GM19351 (cell line): ENCODE data around the gene NKG7.

ENCODE experiments used
- ATAC-seq: cut with Tn5 transposase; IDR thresholded peaks from one replicate; pipeline ENCODE4 v1.9.1; 2021; ENCODE audit warnings: mild to moderate bottlenecking, moderate library complexity; ENCODE audit not compliant: unreplicated experiment

The NKG7 gene

DNA sequence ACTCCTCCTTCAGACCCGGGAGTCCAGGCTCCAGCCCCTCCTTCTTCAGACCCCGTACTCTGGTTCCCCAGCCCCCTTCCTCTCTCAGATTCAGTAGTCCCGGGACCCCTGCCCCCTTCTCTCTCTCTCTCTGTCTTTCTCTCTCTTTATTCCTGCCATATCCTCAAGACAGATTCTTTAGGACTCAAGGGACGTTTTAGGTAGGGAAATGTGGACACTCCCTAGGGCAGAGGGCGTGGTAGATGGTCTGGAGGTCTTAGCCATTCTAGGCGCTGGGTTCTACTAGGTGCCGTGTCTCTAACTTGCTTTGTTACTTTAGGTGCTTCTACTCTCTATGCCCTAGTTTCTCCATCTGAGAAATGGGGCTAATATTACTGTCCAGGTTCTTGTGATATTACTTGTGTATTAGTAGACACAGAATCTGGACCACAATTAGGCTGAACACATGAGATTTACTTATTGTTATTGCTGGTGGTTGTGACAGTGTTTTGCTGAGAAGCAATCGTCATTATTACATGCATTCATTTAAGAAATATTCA, 18.7 kb upstream of the NKG7 start:
- no peak for ATAC-seq

DNA sequence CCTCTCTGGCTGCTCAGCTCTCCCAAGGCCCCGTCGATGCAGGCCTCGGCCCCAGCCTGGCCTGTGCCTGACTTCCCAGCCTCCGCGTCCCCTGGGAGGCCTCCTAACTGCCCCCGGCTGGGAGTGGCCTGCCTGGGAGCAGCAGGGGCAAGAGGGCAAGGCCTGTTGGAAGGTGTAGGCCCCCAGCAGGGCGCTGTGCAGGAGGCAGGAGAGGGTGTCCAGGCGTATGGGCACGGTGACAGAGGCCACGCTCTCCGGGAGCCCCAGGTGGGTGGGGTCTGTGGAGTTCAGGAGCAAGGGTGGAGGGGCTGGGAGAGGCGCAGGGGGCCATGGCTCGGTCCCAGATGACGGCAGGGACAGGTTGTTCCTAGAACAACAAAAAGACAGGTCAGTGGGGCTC, 16.7 kb upstream of the NKG7 start:
- no peak for ATAC-seq

DNA sequence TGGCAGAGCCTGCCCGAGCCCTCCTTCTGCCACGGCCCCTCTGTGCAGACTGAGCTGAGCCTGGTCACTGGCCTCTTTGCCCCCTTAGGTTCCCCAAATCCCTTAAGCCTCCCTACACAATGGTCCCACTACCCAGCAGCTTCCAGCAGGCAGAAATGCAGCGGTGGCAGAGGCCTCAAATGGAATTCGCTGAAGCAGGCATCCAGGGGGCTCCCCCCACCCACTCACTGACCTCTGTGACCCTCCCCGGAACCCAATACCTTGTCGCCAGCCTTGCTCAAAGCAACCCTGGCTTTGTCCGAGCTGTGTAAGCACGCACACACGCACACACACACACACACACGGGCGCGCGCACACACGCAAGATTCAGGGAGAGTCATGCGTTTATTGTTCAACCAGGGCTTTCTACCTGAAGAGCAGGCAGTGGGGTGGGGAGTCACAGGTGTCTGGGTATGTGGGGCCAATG, 15.5 kb upstream of the NKG7 start, which contains the start of gene LIM2:
TSS of gene LIM2 (minus strand) at position 51 of the 466 bp plus-strand sequence. CDS start 531 bp downstream, outside the sequence.
- no peak for ATAC-seq

DNA sequence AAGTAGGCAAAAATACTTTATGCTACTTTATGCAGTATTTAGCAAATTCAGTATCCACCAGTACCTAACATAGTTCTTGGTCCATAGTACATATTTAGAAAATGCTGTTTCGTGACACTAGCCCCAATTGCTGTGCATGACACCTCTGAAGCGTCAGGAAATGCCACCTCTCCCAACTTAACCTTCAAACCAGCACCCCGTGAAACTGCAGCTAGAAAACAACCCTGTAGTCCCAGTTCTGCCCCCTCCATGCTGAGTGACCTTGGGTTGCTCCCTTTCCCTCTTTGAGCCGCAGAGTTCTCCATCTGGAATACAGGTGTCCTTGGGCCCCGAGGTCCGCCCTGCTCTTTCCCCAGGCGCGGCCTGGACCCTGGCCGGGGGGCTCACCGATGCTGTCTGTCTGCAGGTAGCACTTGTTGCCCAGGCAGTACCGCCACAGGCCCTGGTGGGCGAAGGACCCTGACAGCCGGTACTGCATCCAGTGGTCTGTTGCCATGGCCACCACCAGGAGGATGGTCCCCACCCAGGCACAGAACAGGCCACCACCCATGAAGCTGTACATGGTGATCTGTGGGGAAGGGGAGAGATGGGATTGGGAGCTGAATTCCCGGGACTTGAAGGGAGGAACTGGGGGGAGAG, 14.5 kb upstream of the NKG7 start:
- ATAC-seq, result no peak

DNA sequence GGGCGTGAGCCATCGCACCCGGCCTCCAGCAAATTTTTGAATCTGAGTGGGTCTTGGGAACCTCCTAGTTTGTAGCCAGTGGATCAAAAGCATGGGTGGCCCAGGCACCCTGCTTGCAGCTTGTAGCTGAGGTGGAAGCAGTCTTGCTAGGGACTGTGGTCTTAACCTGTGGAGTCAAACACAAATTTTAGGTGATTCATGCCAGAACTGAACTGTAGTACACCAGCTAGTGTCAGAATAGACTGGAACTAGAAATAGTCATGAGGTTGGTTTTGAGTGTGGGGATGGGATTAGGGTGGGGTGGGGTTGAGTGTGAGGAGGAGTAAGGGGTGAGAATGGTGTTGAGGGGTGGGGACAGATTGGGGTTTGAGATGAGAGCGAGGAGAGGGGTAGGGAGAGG, 9.6 kb upstream of the NKG7 start:
- no peak for ATAC-seq

DNA sequence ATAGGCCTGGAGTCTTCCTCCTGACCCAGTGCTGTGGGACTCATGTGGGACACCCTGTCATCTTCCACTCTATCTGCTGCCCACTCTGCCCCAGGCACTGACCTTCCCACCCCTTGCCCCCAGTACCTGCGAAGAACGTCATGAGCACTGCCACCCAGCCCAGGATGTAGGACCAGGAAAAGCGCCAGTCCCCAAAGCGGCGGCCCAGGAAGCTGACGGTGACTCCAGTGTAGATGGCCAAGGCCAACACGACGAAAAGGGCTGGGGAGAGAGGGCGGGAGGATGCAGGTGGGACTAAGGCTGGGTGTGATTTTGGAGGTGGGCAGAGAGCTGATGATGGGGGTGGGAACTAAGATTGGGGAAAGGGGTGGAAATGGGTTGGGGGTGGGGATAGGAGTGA, 7.9 kb upstream of the NKG7 start:
- no peak for ATAC-seq

DNA sequence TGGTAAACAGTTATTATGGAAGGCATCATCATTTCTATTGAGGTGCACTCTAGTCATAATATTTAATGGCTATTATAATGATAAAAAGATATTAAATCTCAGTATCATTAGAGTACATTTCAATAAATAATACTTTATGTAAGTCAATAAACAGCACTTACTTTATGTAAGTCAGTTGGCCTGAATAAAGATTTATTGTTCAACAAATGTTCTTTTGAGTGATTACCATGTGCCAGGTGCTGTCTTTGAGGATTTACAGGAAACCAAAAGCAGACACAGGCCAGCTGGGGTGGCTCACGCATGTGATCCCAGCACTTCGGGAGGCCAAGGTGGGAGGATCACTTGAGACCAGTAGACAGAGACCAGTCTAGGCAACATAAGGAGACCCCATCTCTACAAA, 5.0 kb upstream of the NKG7 start:
- ATAC-seq, result no peak

DNA sequence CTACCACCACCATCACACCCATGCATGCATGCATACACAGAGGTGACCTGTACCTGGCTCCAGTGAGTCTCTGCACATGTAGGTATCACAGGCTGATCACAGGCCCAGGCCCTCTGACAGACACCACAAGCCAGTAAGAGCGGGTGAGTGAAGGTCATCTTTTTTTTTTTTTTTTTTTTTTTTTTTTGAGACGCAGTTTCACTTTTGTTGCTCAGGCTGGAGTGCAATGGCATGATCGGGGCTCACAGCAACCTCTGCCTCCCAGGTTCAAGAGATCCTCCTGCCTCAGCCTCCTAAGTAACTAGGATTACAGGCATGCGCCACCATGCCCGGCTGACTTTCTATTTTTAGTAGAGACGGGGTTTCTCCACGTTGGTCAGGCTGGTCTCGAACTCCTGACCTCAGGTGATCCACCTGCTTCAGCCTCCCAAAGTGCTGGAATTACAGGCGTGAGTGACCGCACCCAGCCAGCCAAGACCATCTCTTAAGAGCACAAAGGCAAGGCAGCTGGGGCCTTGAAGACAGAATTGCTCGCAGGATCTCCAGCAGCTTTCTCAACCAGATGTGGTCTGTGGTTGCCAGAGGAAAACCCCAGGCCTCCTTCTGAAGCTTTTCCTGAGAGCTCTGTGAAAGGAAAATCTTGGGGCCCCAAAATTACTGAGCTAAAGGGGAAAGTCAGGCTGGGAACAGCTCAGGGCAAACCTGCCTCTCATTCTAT, 3.2 kb upstream of the NKG7 start:
- ATAC-seq, result no peak

DNA sequence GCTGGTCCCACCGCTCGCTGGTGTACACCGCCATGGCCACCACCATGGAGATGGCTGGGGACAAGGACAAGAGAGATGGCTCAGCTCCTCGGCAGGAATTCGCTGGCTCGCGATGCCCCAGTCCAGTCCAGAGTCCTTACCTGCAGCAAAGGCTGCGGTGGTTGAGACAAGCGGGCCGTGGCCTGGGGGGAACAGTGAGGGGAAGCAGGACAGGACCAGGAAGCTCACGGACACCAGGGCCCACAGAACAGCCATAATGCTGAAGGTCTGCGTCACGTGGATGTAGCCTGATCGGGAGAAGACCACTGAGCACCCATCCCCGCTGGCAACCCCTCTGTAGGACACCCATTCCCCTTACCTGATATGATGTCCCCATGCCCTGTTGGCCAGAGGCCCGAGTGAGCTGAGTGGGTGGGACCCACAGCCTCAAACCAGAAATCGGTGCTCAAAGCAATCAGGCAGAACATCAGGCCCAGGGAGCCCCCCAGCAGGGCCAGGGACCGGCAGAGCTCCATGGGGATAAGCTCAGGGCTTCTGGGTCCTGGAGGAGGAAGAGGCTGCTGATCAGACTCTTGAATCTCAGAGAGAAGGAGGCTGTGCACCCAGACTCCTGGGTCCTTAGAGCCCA, 319 bp downstream of the NKG7 start:
- no peak for ATAC-seq

DNA sequence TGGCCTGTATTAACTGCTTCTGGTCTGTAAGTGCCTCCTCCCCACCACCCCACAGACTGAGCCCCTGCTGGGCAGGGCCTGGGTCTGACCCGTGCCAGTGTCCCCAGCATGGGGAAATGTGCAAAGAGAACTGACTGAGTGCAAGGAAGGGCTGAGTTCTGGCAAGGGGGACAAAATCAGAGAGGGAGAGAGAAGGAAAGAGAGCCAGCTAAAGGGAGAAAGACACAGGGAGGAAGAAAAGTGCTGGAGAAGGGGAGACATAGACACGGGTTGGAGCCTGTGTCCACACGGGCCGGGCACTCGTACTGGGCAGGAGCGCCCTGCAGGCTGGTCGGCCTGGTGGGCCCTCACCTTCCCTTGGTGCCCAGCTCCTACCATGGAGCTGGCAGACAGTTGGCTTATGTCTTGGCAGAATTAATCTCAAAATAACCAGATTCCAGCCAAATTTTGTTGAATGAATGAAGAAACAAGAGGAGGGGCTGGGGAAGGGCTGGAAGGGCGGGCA, 1.2 kb downstream of the NKG7 start:
- ATAC-seq, result no peak

DNA sequence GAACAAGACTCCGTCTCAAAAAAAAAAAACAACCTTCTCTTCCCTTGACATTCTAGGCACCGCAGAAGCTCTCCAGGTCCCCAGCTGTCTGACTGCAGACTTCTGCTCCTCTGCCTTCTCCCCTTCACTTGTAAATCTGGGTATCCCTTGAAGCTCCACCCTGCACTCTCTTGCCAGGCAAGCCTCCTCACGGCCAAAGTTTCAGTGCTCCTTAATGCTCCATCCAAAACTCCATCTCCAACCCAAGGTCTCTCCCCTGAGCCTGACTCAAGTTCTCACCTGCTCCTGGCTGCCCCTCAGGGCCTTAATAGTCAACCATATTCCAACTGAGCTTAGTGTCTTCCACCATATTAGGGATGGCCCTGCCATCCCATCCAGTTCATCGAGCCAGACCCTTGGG, 2.2 kb downstream of the NKG7 start:
- ATAC-seq, result no peak

DNA sequence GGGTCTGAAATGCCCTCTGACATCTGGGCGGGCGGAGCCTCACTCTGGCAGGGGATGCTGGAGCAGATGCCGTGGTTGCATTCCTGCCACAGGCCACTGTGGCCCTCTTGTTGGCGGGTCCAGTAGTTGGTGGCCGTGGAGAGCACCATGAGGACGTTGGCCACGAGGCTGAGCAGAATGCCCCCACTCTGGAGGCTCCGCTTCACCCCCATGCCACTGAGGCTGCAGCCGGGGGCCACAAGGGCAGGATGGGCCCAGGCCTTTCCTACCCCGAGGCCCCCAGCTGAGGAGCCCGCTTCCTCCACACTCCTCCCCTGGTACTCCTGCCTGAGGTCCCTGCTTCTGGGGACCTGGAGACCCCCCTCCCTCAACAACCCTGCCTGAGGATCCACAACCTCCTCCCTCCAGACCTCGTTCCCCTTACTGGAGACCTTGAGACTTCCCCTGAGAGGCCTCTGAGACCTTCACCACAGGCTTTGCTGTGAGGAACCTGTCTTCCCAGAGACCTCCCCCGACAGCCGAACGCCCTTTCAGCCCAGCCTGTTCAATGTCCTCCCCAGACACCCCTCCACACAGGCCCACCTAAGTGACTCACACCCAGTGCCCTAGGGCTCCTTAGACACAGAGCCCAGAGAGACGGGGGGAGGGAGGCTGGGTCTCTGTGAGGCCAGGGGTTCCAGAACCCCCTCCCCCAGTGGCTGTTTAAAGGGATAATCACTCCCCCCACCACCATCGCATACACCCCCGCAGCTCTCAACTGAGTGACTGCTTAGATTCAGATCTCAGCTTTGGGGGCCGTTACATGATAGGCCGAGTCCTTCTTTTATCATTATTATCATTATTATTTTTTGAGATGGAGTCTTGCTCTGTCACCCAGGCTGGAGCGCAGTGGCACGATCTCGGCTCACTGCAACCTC, 3.8 kb downstream of the NKG7 start, which contains the start of gene CLDND2:
TSS of gene CLDND2 (minus strand) at position 638 of the 917 bp plus-strand sequence. CDS start at position 212, 426 bp downstream.
- no peak for ATAC-seq

DNA sequence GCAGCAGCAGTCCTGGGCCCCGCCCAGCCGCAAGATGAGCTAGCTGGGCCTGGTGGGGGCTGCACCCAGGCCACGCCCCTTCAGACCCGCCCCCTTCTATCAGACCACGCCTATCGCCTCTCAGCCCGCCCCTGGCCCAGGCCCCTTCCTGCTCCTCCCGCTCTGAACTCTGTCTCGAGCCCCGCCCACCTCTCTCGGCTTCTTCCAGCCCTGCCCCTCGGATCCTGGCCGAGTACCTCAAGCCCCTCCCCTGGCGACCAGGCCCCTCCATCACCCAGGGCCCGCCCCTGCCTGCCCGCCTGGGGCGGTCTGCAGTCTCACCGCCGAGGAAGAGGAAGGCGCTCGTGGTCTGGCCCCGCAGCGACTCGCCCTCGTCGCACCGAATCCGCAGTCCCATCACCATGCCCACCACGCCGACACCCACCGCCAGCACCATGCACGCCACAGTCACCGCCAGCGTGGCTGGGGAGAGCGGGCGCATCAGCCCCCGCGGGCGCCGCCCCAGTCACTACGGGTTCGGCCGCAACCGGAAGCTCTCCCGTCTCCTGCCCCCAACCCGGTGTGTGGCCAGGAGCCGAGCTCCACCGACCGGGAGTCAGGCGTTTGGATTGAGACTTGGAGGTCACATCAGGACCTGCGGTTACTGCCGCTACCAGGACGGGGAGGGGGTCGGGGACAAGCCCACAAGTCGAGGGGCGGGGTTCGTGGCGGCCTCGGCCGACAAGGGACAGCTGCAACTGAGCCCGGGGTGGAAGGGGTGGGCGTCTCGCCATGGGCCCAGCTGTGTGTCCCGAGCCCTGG, 4.7 kb downstream of the NKG7 start:
- ATAC-seq, result peak; percentile 78

DNA sequence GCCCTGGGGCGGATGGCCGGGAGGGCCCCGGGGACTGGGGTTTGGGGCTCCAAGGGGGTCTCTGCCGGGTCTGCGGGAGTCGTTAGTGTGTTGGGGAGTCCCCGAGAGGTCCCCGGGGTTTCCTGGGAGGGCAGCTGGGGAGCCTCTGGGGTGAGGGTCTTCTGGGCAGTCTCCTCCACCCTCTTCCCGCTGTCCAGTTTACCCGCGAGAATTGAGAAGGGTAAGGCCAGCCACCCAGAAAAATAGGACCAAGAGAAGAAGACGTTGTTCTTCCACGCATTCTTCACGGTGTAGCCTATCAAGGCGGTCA, 5.2 kb downstream of the NKG7 start:
- no peak for ATAC-seq

DNA sequence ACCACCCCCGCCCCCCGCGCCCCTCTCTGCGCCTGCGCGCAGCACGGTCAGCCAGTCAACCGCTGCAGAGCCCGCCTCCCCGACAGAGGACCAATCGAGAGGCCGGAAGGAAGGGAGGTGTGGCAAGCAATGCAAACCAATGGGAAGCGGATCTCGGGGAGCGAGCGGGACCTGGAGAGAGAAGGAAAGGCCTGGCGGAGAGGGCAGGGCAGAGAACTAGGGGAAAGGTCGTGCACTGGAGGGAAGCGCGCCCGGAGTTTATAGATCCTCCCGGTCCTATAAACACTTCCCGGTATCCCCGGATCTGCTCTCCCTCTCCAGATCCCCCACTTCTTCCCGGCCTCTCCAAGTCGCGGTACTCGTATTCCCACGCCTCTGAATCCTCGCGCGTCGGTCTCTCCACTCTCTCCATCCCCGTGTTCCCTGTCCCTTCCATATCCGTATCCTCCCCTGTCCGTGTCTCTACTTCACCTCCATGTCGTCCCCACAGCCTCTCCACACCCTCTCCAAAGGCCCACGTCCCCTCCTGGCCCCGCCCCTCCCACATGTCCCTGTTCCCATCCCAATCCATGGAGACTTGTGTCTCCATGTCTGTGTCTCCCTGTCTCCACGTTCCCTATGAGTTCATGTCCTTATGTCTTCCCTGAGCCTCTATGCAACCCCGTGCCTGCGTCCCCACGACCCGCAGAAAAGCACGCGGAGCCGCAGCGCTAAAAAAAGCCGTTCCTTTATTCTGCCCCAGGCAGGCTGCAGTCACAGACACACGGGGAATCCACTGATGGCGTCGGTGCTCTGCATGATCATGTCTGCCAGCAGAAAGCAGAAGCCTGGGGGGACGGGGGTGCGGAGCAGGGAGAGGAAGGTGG, 5.8 kb downstream of the NKG7 start:
- peak; percentile 55 for ATAC-seq

DNA sequence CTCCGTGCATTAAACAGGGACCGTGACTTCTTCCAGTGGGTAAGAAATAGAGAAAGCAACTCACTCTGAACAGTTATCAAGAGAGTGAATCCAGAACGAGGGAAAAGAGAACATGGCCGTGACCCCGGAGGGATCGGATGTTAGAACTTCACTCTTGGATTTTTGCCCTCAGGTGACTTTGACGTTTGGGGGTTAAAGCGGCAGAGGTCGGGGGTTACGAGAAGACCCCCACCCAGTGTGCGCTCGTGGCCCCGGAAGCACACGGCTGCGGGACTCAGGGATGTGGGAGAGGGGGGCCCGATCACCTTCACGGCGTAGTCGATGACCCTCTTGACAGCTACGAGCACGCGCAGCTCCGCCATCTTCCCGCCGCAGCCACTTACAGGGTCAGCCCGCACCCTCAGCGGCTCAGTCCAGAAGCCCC, 6.5 kb downstream of the NKG7 start, which contains the start of gene ETFB:
TSS of gene ETFB (minus strand) at position 424 of the 424 bp plus-strand sequence. CDS start at position 362, 62 bp downstream.
- ATAC-seq, result no peak

DNA sequence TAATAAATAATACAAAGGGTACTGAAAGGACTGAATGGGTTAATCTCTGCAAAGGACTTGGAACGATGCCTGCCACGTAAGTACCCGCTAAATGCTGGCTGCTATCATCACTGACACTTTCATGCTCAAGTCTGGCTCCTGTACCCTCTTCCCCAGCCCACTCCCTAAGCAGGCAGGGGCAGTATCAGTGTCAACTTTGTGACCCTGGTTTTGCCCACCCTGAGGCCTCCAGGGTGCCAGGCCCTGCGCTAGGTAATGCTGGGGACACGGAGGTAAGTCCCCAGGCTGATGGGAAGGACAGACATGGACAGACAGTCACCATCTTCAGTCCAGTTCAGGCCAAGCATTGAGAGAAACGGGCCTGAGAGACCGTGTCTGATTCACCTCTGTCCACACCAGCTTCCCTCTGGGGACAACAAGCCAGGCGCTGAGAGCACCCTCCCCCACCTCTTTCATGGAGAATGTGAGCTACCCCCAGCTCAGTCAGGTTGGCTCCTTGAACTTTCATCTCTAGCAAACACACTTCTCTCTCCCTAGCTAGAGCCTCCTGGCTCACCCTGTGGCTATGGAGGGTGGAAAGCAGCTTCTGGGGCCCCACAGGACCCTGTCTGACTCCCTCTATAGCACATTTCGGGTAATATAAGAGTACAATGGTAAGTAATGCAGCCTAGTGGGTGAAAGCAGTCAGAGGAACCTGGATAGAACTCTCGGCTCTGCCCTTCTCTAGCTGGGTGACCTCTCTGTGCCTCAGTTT, 7.1 kb downstream of the NKG7 start:
- ATAC-seq, result no peak
